Measurements from ENCODE around the gene STXBP6.
"Not testable (repeated sequence)": the region's sequence is repeated elsewhere in the genome, so short reads cannot be mapped to it uniquely, and the experiment has no call there.

STXBP6 gene

DNA sequence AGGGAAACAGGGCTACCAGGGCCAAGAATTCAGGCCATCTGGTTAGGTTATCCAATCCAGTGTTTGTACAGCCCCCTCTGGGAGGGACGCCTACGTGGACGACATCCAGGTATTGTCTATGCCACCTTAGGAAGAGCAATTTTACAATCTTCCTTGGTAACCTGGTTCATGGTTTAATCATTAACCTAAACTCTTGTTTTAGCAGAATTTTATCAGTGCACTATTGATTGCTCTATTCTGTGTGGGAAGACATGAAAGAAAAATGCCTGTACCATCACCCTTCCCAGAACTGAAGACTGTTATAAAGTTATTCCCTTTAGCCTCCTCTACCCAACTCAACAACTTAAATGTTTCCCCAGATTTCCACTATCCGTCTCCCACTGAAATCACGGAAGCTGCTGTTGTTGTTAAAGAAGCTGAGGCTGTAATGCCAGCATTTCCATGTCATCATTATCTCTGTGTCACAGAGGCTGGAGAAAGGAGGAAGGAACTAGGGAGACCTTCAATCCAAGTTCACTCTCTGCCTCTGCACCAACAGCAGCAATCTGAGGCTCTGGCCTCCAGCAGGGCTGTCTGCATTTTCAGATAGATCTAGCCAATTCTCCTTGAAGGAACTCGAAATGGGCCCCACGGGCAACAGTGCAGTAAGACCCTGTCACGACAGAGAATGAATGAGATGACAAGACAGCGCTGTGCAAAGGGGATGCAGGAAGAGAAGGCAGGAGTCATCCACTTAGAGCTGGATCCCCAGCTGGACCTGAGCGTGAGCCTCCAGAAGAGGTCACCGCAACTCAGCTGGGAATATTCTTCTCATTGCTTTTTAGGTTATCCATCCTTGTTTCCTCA lies 232.5 kb downstream of the STXBP6 start:
- DNase-seq: no peak

DNA sequence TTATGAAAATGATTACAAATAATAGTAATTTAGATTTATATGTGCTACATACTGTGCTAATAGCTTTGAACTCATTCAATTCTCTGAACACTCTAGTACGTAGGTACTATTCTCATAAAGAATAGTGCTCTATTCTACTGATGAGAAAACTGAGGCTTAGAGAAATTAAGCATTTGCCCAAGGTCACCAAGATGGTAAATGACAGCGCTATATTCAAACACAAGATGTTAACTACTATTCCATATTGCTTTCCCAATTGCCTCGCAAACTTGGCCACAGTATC lies 233.1 kb downstream of the STXBP6 start:
- no peak for DNase-seq

- no peak for DNase-seq
Observed at GRCh38 chr14:24816011-24816928, 233.7 kb downstream of the STXBP6 start.

GRCh38 chr14:24815543-24815942 lies 234.4 kb downstream of the STXBP6 start:
- no peak for DNase-seq

DNA sequence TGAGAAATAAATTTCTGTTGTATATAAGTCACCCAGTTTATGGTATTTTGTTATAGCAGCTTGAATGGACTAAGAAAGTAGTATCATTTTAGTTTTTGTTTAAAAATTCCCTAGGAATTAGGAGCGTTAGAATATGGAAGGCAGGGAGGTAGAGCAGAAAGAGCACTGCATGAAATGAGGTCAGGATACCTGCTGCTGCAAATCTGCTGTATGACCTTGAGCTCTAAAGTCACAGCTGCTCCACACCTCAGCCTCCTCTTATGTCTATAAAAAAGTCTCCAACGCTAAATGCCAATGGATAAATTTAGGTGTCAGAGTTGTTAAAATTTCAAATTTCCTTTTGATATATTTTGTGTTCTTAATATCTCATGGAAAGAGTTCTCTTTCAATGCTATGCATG lies 235.0 kb downstream of the STXBP6 start:
- DNase-seq: no peak

DNA sequence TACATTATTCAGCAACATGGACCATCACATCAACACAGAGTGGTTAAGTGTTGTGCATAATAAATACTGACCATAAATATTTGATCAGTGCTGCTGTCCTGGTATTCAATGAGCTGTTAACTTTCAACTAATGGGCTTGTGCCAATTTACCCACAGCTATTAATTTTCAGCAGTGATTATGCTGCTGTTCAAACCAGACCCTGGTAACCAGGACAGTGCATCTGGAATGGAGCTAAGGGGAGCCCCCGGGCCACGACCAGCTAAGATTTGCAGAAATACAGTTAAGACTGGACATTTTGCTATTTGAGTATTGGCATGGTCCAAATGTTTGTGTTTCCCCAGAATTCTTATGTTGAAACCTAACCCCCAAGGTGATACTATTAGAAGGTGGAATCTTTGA lies 235.6 kb downstream of the STXBP6 start:
- no peak for DNase-seq

DNA sequence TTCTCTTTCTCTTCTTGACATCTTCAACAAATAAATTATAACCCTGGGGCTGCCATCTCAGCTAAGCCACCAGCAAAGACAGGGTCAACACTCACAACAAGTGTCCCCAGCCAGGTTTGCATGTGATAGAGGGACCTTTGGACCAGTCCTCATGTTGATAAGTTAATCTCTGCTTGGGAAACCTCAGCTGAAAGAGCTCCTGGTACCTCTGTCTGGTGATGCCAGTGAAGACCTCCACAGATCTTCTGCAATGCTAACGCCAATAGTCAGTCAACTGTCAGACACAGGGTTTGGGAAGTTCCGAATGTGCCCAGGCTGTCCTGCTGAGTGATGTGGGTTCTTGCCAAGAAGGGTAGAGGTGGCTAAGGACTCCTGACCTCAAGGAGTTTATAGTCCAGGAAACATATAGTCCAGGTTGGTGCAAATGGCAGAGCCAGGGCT lies 236.1 kb downstream of the STXBP6 start:
- no peak for DNase-seq

DNA sequence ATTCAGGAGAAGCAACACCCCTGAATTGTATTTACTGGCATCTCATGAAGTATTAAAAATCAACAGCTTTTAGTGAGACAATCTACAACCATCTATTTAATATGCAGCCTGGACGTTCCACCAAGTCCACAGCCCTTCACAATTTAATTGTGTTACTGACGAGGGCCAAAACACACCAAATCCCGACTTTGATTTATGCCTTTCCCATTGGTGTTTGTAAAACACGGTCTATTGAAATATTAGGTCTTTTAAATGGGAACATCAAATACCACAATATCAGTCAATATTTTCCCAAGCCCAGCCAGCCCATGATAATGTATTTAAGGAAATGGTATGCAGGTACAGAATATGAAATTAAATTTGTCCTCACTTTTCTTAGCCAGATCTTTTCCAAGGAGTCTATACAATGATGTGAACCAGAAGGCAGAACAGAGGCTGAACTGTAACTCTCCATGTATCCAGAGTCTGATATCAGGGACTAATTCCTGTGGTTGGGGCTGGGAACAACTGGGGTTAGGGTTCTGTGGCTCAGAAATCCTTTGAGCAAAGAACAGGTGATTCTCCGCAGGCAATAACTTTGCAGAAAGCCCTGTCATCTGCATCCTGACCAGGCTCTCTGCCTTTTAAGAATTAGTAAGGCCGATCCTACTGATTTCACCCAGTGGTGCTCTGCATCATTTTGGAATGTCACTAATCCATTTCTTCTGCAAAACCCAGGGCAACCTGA lies 236.7 kb downstream of the STXBP6 start:
- no peak for DNase-seq

DNA sequence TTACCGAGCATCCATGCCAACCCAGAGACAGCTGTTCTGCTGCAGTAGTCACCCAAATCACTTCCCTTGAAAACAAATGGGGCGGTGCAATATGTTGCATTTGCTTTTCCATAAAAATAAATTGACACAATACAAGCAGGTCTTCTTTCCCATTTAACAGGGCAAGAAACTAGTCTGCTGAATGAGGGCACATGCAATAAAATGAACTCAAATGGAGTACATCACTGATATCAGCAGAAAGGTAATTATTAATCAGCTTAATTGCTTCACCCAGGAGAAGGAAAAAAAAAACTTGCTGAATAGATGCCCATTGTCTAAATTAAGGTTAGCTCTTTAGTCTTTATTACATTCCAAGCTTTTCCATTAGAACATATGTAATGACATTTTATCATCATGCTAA lies 240.8 kb downstream of the STXBP6 start:
- no peak for DNase-seq

DNA sequence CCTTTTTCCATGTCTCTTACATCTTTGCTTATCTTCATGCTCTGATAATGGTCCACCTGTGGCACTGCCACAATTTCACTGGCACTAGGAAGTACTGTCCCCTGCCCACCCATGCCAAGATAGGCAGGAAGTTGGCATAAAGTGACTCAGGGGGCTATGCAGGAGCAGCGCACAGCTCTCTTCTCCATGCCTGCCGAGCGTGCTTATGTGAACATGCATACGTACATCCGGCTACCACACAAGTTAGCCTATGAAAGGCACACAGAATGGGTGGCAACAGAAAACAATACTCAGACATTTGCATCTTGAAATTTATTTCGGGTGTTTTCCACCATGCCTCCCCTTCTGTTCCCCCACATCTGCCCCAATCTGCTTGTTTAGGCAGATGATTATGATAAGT lies 241.5 kb downstream of the STXBP6 start:
- DNase-seq: no peak

GRCh38 chr14:24806061-24806678 lies 243.8 kb downstream of the STXBP6 start:
- DNase-seq: peak; percentile 48

DNA sequence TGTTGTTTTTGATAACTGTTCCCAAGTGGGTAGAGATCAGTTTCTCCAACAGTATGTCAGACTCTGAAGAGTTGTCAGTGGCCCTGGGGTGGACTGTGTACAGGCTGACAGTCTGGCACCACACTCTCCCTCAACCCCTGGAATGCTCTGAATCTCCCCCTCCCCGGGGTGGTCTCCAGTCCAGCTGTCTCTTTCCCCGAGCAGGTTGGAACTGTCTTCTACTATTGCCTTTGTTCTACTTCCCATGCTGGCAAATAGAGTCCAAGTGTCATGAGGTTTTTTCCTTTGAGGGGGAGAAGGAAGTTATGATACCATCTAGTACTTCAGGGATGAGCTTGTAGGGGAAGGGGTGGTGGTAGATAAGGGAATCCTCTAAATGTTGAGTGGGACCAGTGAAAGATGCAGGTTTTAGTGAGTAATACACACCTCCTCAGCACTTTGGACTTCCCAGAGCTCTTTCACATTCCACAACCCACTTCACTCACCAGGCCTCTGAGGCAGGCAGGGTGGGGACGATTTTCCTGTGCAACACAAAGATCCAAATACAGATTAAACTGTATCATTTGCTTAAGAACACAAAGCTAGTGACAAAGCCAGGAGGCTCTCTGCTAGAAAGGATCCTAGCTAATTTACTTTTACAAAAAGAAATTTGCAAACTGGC lies 245.3 kb downstream of the STXBP6 start:
- no peak for DNase-seq

GRCh38 chr14:24803933-24804494 lies 245.9 kb downstream of the STXBP6 start:
- DNase-seq: no peak

- DNase-seq: not testable (repeated sequence)
Observed at GRCh38 chr14:24803426-24803825, 246.5 kb downstream of the STXBP6 start.

GRCh38 chr14:24802236-24802635 lies 247.7 kb downstream of the STXBP6 start:
- DNase-seq: no peak

DNA sequence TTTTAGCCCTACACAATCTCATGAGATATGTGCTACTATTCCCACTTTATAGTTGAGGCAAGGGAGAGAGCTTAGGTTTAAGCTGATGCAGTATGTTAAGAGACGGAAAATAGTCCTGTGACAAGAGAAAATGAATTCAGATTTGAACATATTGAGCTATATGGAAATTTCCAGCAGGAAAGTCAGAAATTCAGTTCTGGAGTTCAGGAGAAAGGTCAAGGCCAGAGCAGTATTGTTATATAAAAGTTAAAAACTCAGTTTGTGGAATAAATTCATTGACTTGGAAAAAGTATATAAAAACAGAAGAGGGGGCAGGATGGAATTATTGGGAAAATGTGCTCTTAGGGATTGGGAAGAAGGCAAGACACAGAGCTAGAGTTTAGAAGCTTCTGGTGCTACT lies 248.9 kb downstream of the STXBP6 start:
- DNase-seq: no peak

DNA sequence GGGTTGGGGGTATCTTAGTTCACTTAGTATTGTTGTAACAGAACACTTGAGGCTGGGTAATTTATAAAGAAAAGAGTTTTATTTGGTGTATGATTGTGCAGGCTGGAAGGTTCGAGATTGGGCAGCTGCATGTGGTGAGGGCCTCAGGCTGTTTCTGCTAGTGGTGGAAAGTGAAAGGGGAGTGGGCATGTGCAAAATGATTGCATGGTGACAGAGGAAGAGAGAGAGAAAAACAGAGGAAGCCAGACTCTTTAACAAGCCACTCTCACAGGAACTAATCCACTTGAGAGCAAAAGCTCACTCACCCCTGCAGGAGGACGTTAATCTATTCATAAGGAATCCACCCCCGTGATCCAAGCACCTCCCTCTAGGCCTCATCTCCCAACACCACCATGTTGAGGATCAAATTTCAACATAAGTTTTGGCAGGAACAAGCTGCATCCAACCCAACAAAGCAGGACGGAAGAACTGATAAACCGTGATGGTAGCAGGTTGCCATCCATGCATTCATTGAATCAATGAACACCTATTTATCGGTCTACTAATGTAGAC lies 251.0 kb downstream of the STXBP6 start:
- DNase-seq: no peak

GRCh38 chr14:24795406-24795805 lies 254.5 kb downstream of the STXBP6 start:
- DNase-seq: no peak

DNA sequence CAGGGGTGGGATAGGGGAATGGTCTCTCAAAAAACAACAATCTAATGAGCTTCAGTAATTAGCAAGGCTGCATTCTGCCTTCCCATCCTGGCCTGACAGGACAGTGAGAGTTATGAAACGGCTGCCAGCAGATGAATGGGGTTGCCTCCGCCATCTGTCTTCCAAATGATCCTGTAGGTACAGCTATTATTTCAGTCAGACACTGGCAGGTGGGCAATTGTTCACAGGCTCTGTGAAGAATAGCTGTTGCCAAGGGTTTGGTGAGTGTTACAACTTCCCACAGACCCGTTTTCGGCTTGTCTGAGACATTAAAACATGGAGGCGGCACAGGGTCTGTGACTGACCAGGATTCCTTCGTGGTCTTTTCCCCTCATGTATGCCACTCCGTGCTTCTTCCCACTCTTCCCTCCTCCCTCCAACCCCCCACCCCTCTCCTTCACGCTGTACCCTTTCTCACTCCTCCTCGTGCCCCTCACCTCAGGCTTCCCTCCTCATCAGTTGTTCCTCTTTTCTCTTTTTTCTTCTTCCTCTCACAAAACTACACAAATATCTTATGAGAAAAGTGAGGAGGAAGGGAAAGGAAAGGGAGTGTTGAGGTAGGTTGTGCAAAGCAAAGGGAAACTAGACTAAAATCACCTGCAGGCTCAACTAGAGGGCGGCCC lies 255.2 kb downstream of the STXBP6 start:
- DNase-seq: no peak

DNA sequence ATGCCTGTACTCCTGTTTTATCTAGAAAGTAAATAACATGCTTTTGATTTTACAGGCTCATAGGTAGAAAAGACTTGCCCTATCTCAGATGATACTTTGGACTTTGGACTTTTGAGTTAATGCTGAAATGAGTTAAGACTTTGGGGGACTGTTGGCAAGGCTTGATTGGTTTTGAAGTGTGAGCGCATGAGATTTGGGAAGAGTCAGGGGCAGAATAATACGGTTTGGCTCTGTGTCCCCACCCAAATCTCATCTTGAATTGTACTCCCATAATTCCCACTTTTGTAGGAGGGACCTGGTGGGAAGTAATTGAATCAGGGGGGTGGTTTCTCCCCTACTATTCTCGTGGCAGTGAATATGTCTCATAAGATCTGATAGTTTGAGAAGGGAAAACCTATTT lies 259.8 kb downstream of the STXBP6 start:
- DNase-seq: no peak

GRCh38 chr14:24789378-24789884 lies 260.5 kb downstream of the STXBP6 start:
- DNase-seq: no peak
